SU-DHL-6 (cell line): ENCODE data around the gene STK32B.

Experiments
- H2AFZ ChIP-seq: fragments of 200-600 bp; sonication (generic); 2 replicates; pipeline ENCODE4 v1.6.1; 2014; ENCODE audit warnings: low read depth, mild to moderate bottlenecking, moderate library complexity, mixed read lengths, antibody characterized with exemption, low read length; ENCODE audit not compliant: severe bottlenecking
- H3F3A ChIP-seq: fragments of 200-600 bp; shearing (Covaris generic); 2 replicates; pipeline ENCODE4 v1.6.0; 2016; ENCODE audit warnings: antibody characterized with exemption, mild to moderate bottlenecking; ENCODE audit not compliant: insufficient read depth
- H3K27ac ChIP-seq: fragments of 200-600 bp; sonication (generic); 2 replicates; pipeline ENCODE4 v1.5.1; 2016; ENCODE audit warnings: low read depth, mild to moderate bottlenecking, low read length, moderate library complexity, mixed read lengths
- H3K27me3 ChIP-seq: fragments of 200-600 bp; sonication (generic), shearing (Covaris generic); 2 replicates; pipeline ENCODE4 v1.6.0; 2014; ENCODE audit warnings: mild to moderate bottlenecking, low read length
- H3K36me3 ChIP-seq: fragments of 200-600 bp; sonication (generic); 2 replicates; pipeline ENCODE4 v1.6.1; 2014; ENCODE audit warnings: mild to moderate bottlenecking, low read length, mixed read lengths
- H3K4me2 ChIP-seq: fragments of 300-600, 200-600 bp; shearing (Covaris generic), sonication (generic); 2 replicates; pipeline ENCODE4 v1.6.0; 2014; ENCODE audit warnings: low read length, low read depth, mild to moderate bottlenecking; ENCODE audit not compliant: poor library complexity, severe bottlenecking
- H3K4me3 ChIP-seq: fragments of 200-600 bp; sonication (generic); 2 replicates; pipeline ENCODE4 v1.5.1; 2014; ENCODE audit warnings: antibody characterized with exemption, low read length, mild to moderate bottlenecking, mixed read lengths; ENCODE audit not compliant: insufficient read depth, poor library complexity, severe bottlenecking
- H3K79me2 ChIP-seq: fragments of 200-600 bp; sonication (generic); 2 replicates; pipeline ENCODE4 v1.6.1; 2014; ENCODE audit warnings: mild to moderate bottlenecking, low read length, moderate library complexity; ENCODE audit not compliant: insufficient read depth
- H3K9ac ChIP-seq: fragments of 200-600 bp; sonication (generic); 2 replicates; pipeline ENCODE4 v1.7.0; 2014; ENCODE audit warnings: mild to moderate bottlenecking, low read length
- H3K9me2 ChIP-seq: fragments of 200-600 bp; sonication (generic); replicated peaks from 2 replicates; pipeline ENCODE4 v1.6.1; 2014; ENCODE audit warnings: low read length; ENCODE audit not compliant: insufficient read depth
- H3K9me3 ChIP-seq: fragments of 200-600 bp; sonication (generic); 2 replicates; pipeline ENCODE4 v1.6.1; 2014; ENCODE audit warnings: low read length, mixed read lengths; ENCODE audit not compliant: insufficient read depth
- H4K20me1 ChIP-seq: fragments of 200-600 bp; sonication (generic); 2 replicates; pipeline ENCODE4 v1.6.1; 2014; ENCODE audit warnings: low read depth, mild to moderate bottlenecking, antibody characterized with exemption, low read length, moderate library complexity, mixed read lengths
- EZH2phosphoT487 ChIP-seq: fragments of 200-600 bp; sonication (generic), shearing (Covaris generic); conservative IDR thresholded peaks from 2 replicates; pipeline ENCODE4 v1.6.1; 2018; ENCODE audit warnings: mild to moderate bottlenecking, antibody characterized with exemption, low read length, moderate library complexity, mixed read lengths
- TF ChIP-seq, protein P1 (sequence below): fragments of 200-600 bp; sonication (generic); IDR thresholded peaks from one replicate; pipeline ENCODE4 v1.5.1; 2017; ENCODE audit warnings: antibody characterized with exemption, mild to moderate bottlenecking, low read length, moderate library complexity; ENCODE audit not compliant: insufficient read depth, poor library complexity, severe bottlenecking

STK32B gene

GRCh38 chr4:5524446-5525299, 473.4 kb downstream of the STK32B start:
- Histone ChIP-seq H3F3A (no peaks in the 10 kb centered on the region), H3K79me2 (no peaks in the 10 kb centered on the region)
- TF ChIP-seq, protein P1, sequence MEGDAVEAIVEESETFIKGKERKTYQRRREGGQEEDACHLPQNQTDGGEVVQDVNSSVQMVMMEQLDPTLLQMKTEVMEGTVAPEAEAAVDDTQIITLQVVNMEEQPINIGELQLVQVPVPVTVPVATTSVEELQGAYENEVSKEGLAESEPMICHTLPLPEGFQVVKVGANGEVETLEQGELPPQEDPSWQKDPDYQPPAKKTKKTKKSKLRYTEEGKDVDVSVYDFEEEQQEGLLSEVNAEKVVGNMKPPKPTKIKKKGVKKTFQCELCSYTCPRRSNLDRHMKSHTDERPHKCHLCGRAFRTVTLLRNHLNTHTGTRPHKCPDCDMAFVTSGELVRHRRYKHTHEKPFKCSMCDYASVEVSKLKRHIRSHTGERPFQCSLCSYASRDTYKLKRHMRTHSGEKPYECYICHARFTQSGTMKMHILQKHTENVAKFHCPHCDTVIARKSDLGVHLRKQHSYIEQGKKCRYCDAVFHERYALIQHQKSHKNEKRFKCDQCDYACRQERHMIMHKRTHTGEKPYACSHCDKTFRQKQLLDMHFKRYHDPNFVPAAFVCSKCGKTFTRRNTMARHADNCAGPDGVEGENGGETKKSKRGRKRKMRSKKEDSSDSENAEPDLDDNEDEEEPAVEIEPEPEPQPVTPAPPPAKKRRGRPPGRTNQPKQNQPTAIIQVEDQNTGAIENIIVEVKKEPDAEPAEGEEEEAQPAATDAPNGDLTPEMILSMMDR: no peak
- no peak for TF ChIP-seq EZH2phosphoT487

DNA sequence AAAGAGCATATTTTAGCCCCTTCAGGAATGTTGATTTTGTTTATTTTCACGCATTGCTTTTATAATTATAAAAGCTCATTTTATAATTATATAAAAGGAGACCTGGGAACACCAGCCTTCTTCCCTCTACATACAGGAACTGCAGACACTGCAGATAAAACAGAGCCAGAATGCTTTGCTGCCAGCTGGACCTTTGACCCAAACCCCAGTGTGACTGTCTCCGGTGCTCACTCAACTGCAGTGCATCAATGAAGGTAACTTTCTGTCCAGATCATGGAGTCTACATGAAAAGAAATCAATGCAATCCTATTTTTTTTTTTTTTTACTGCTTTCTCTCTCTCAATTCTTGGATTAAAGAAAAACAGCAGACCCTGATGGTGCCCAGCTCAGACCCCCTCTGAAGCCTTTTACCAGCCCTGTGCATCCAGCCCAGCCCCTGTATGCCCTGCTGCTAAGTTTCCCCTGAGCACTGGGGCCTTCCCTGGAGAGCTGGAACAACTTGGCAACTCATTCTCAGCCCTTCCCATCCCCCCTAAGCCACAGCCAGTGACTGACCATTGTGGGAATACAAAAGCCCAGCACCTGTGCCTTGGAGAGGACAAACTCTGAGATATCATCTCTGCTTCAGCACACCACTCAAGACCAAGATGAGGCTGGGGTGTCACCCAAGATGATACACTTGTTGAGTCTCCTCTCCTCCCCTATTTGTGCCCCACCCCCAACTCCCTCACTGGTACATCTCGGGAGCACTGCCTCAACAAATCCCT, 475.0 kb downstream of the STK32B start:
- Histone ChIP-seq H3K9me2 (no peaks in the 10 kb centered on the region), H4K20me1 (no peaks in the 10 kb centered on the region), H3K27me3 (no peaks in the 10 kb centered on the region), H3K36me3 (no peaks in the 10 kb centered on the region), H3K4me2 (no peak overlapping the region), H3K9me3 (no peaks in the 10 kb centered on the region), H3K79me2 (no peaks in the 10 kb centered on the region), H3K4me3 (no peak overlapping the region), H3K9ac (no peak overlapping the region), H2AFZ (no peak overlapping the region), H3K27ac (no peak overlapping the region), H3F3A (no peaks in the 10 kb centered on the region)
- TF ChIP-seq EZH2phosphoT487: no peak
- TF ChIP-seq, protein P1: no peak

More at GRCh38 chr4:5524446-5525299, 473.4 kb downstream of the STK32B start:
- Histone ChIP-seq H3K36me3 (no peaks in the 10 kb centered on the region), H3K9me2 (no peaks in the 10 kb centered on the region), H3K4me3 (no peak overlapping the region), H3K9me3 (no peaks in the 10 kb centered on the region), H3K27ac (no peak overlapping the region), H3K9ac (no peak overlapping the region), H3K4me2 (no peak overlapping the region), H3K27me3 (no peaks in the 10 kb centered on the region), H2AFZ (no peak overlapping the region), H4K20me1 (no peaks in the 10 kb centered on the region)

DNA sequence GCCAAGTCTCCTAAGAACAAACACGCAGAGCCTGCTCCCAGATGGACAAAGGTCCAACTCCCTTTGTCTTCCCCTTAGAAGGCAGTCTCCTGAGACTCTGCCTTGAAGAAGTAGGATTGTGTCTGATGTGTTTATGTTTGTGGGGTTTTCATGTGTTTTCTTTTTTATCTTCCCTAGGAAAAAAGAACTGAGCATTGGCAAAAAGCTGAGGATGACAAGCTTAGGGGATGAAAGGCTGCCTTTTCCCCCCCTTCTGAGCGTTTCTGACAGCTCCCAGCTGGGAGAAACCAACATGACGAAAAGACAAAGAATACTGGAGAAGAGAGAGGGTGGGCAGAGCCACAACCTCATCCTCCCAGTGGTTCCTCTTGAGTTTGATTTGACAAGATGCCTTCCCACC, 475.9 kb downstream of the STK32B start:
- Histone ChIP-seq H3F3A (no peaks in the 10 kb centered on the region), H3K36me3 (no peaks in the 10 kb centered on the region), H3K9ac (no peak overlapping the region), H3K9me2 (no peaks in the 10 kb centered on the region), H3K27me3 (no peaks in the 10 kb centered on the region), H2AFZ (no peak overlapping the region), H3K27ac (no peak overlapping the region), H3K4me3 (no peak overlapping the region), H3K79me2 (no peaks in the 10 kb centered on the region), H3K4me2 (no peak overlapping the region), H4K20me1 (no peaks in the 10 kb centered on the region), H3K9me3 (no peaks in the 10 kb centered on the region)
- TF ChIP-seq, protein P1: no peak
- TF ChIP-seq EZH2phosphoT487: no peak
